Measurements from ENCODE around the gene CACNA1S. TPM values are rescaled to one million over a fixed set of nuclear protein-coding genes. Genes with fewer than 3 reads are reported as not detected.

Gene CACNA1S
- total RNA-seq, 2 experiments from 2014 or later = not detected

DNA sequence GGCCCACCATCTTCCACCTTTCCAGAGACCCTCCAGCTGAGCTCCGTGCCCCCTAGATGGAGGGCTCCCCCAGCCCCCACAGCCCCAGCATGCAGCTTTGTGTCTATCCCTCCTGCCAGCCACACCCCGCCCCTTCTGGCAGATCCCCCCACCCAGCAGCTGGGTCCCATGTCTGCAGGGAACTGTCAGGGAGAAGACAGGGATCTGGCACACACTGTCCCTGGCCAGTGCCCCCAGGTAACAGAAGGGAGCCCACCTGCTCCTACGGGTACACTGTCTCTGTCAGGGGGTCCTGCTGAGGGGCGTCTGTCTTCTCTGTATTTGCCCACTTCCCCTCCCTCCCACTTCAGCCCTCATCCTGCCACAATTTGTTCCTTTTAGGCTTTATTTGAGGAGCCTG lies 77.6 kb downstream of the CACNA1S start:
- no peaks in the 10 kb centered on the region for H3K36me3 ChIP-seq (ENCODE audit: insufficient read depth, low read length)
- ChIA-PET CTCF (ENCODE audit: unreplicated experiment) (interaction anchor here (0.9 kb wide), 1 partner anchor 13 kb away, joined by 3 read pairs; no protein-coding TSS in a partner anchor), POLR2A (interaction anchor here (0.6 to 1.5 kb wide), 3 partner anchors 9 to 69 kb away, joined by 3 read pairs; no protein-coding TSS in a partner anchor)
- H4K20me1 ChIP-seq (ENCODE audit: insufficient read depth, low read length) = no peaks in the 10 kb centered on the region
- BruUV-seq (replicated peaks) = no TSS peak
- no peak overlapping the region for H3K27ac ChIP-seq (ENCODE audit: low read depth, low read length, poor library complexity, severe bottlenecking)
- H3K9me2 ChIP-seq (ENCODE audit: insufficient read depth, low read length) = no peaks in the 10 kb centered on the region
- no peak overlapping the region for H2AFZ ChIP-seq (ENCODE audit: low read length)
- no peaks in the 10 kb centered on the region for H3K79me2 ChIP-seq (ENCODE audit: insufficient read depth, low read depth, low read length)
- intact Hi-C loops (cut with micrococcal nuclease; ENCODE audit: unreplicated experiment) = no loop called here
- H3K4me2 ChIP-seq (ENCODE audit: low read length) = no peak overlapping the region
- DNase-seq (ENCODE audit: low spot score) = no peak
- no peak overlapping the region for H3K4me3 ChIP-seq (ENCODE audit: low read depth, low read length, poor library complexity, severe bottlenecking)
- no peak for TF ChIP-seq EZH2phosphoT487 (IDR thresholded peaks at IDR 0.05; ENCODE audit: borderline replicate concordance, low read depth, low read length)
- H3K4me1 ChIP-seq (ENCODE audit: insufficient read depth, low read length, poor library complexity, severe bottlenecking) = no peaks in the 10 kb centered on the region
- H3K9me3 ChIP-seq (ENCODE audit: low read length) = no peaks in the 10 kb centered on the region

DNA sequence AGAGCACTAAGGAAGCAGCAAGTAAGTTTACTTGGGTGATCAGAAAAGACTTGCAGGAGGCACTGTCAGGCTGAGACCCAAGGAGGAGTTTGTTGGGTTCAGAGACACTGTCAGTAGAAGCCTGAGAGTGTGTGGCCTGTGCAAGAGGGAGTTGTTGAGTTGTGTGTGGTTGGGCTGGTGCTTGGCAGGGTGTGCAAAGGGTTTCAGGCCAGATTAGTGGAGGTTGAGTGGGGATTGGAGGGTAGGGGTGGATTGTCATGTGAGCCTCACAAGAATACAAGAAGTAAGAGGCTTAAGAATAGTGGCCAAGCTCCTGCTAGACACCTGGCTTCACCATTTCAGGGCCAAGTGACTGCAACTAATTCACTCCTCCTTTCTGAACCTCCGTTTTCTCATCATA lies 79.8 kb downstream of the CACNA1S start:
- POLR2A ChIA-PET = no interaction called here
- no TSS peak for BruUV-seq (replicated peaks)
- H3K36me3 ChIP-seq (ENCODE audit: insufficient read depth, low read length) = no peaks in the 10 kb centered on the region

GRCh38 chr1:201028461-201028889 lies 83.8 kb downstream of the CACNA1S start:
- Histone ChIP-seq H3K27ac (ENCODE audit: low read depth, low read length, poor library complexity, severe bottlenecking) (no peak overlapping the region), H3K36me3 (ENCODE audit: insufficient read depth, low read length) (no peaks in the 10 kb centered on the region), H3K9me3 (ENCODE audit: low read length) (no peaks in the 10 kb centered on the region), H3K4me2 (ENCODE audit: low read length) (no peak overlapping the region), H3K79me2 (ENCODE audit: insufficient read depth, low read depth, low read length) (no peaks in the 10 kb centered on the region), H4K20me1 (ENCODE audit: insufficient read depth, low read length) (no peaks in the 10 kb centered on the region), H3K9me2 (ENCODE audit: insufficient read depth, low read length) (no peaks in the 10 kb centered on the region), H3K4me1 (ENCODE audit: insufficient read depth, low read length, poor library complexity, severe bottlenecking) (peaks cover 46% of the 10 kb centered on the region), H3K4me3 (ENCODE audit: low read depth, low read length, poor library complexity, severe bottlenecking) (no peak overlapping the region), H2AFZ (ENCODE audit: low read length) (no peak overlapping the region)
- POLR2A ChIA-PET = interaction anchor here (0.7 to 1.0 kb wide), 2 partner anchors 50 to 64 kb away, joined by 3 to 4 read pairs; no protein-coding TSS in a partner anchor
- CTCF ChIA-PET (ENCODE audit: unreplicated experiment) = interaction anchor here (0.6 kb wide), 1 partner anchor 35 kb away, joined by 3 read pairs; no protein-coding TSS in a partner anchor
- intact Hi-C loops (cut with micrococcal nuclease; ENCODE audit: unreplicated experiment) = loop anchor here (10.0 kb wide), 1 partner anchor 404 kb away; the partner anchor contains the start of gene KIF14
- BruUV-seq (replicated peaks) = no TSS peak
- no peak for TF ChIP-seq EZH2phosphoT487 (IDR thresholded peaks at IDR 0.05; ENCODE audit: borderline replicate concordance, low read depth, low read length)
- TF ChIP-seq CTCF (conservative IDR thresholded peaks at IDR 0.05; ENCODE audit: low read length) = no peak
- peak; percentile 21 for DNase-seq (ENCODE audit: low spot score)

More for the DNA sequence above, 79.8 kb downstream of the CACNA1S start:
- Histone ChIP-seq H3K27ac (ENCODE audit: low read depth, low read length, poor library complexity, severe bottlenecking) (no peak overlapping the region), H3K4me1 (ENCODE audit: insufficient read depth, low read length, poor library complexity, severe bottlenecking) (peaks cover 10% of the 10 kb centered on the region), H3K4me2 (ENCODE audit: low read length) (no peak overlapping the region), H4K20me1 (ENCODE audit: insufficient read depth, low read length) (no peaks in the 10 kb centered on the region), H3K79me2 (ENCODE audit: insufficient read depth, low read depth, low read length) (no peaks in the 10 kb centered on the region), H3K9me2 (ENCODE audit: insufficient read depth, low read length) (no peaks in the 10 kb centered on the region), H3K4me3 (ENCODE audit: low read depth, low read length, poor library complexity, severe bottlenecking) (no peak overlapping the region), H2AFZ (ENCODE audit: low read length) (no peak overlapping the region), H3K9me3 (ENCODE audit: low read length) (no peaks in the 10 kb centered on the region)
- CTCF ChIA-PET (ENCODE audit: unreplicated experiment) = no interaction called here
- intact Hi-C loops (cut with micrococcal nuclease; ENCODE audit: unreplicated experiment) = no loop called here
- DNase-seq (ENCODE audit: low spot score) = no peak
- TF ChIP-seq EZH2phosphoT487 (IDR thresholded peaks at IDR 0.05; ENCODE audit: borderline replicate concordance, low read depth, low read length) (no peak), CTCF (conservative IDR thresholded peaks at IDR 0.05; ENCODE audit: low read length) (no peak)
